NK-92 (cell line): ENCODE measurements around the gene GPR25.

Experiments
- DNase-seq: peaks from one replicate; lab custom pipeline; 2025; ENCODE audit not compliant: unreplicated experiment; lab: John Stamatoyannopoulos, UW

GPR25 gene

GRCh38 chr1:200872446-200873115 is at the start of gene GPR25:
Gene GPR25 (plus strand): TSS chr1:200872981. CDS start chr1:200873038, 57 bp downstream.
- no peak for DNase-seq

- no peak for DNase-seq
These were observed 41.7 kb upstream of the GPR25 start for GRCh38 chr1:200831091-200831490.

GRCh38 chr1:200834383-200834782 is 38.4 kb upstream of the GPR25 start:
- DNase-seq = no peak

- DNase-seq = no peak
These were observed 36.6 kb upstream of the GPR25 start for GRCh38 chr1:200836213-200836612.

- no peak for DNase-seq
These were observed 34.7 kb upstream of the GPR25 start for GRCh38 chr1:200837931-200838571.

- no peak for DNase-seq
These were observed 33.9 kb upstream of the GPR25 start for GRCh38 chr1:200838676-200839445.

- DNase-seq = no peak
These were observed 27.4 kb upstream of the GPR25 start for GRCh38 chr1:200845360-200845759.

- no peak for DNase-seq
These were observed 26.4 kb upstream of the GPR25 start for GRCh38 chr1:200846398-200846797.

- DNase-seq = no peak
These were observed 23.4 kb upstream of the GPR25 start for GRCh38 chr1:200849430-200849829.

- DNase-seq = no peak
These were observed 22.2 kb upstream of the GPR25 start for GRCh38 chr1:200850554-200850953.

- no peak for DNase-seq
These were observed 15.9 kb upstream of the GPR25 start for GRCh38 chr1:200856716-200857357.

- no peak for DNase-seq
These were observed 15.0 kb upstream of the GPR25 start for GRCh38 chr1:200857804-200858203.

GRCh38 chr1:200861937-200862647 is 10.7 kb upstream of the GPR25 start:
- DNase-seq = no peak

GRCh38 chr1:200862713-200863415 is 9.9 kb upstream of the GPR25 start:
- DNase-seq = no peak

- no peak for DNase-seq
These were observed 6.7 kb upstream of the GPR25 start for GRCh38 chr1:200866116-200866515.

- no peak for DNase-seq
These were observed 6.3 kb upstream of the GPR25 start for GRCh38 chr1:200866521-200866920.

- DNase-seq = no peak
These were observed 5.6 kb upstream of the GPR25 start for GRCh38 chr1:200867018-200867811.

GRCh38 chr1:200869376-200869752 is 3.4 kb upstream of the GPR25 start:
- no peak for DNase-seq

- no peak for DNase-seq
These were observed 2.9 kb upstream of the GPR25 start for GRCh38 chr1:200869753-200870391.
